HFFc6 (cell line): Measurements from ENCODE around the gene SREBF1. TPM values are rescaled to one million over a fixed set of nuclear protein-coding genes. Genes with fewer than 3 reads are reported as not detected.

Experiments used
- DNase-seq: peaks from one replicate; pipeline ENCODE4 v3.0.0-alpha.2; 2018
- H3K27ac Mint-ChIP-seq: 2 replicates; pipeline ENCODE4 v1.8.0; 2020; ENCODE audit warnings: mild to moderate bottlenecking, mixed read lengths
- H3K27me3 Mint-ChIP-seq: 2 replicates; pipeline ENCODE4 v1.8.0; 2021; ENCODE audit warnings: mild to moderate bottlenecking, moderate library complexity, mixed read lengths; ENCODE audit not compliant: insufficient read depth
- H3K36me3 Mint-ChIP-seq: 2 replicates; pipeline ENCODE4 v1.8.0; 2021; ENCODE audit warnings: low read depth, mixed read lengths
- H3K4me1 Mint-ChIP-seq: 2 replicates; pipeline ENCODE4 v1.8.0; 2020; ENCODE audit warnings: low read depth, mixed read lengths
- H3K4me3 Mint-ChIP-seq: 2 replicates; pipeline ENCODE4 v1.8.0; 2020; ENCODE audit warnings: mild to moderate bottlenecking, moderate library complexity, mixed read lengths
- H3K9me3 Mint-ChIP-seq: 2 replicates; pipeline ENCODE4 v1.8.0; 2020; ENCODE audit warnings: mild to moderate bottlenecking, mixed read lengths
- CTCF ChIP-seq: fragments of 200-600 bp; sonication (generic); IDR thresholded peaks from 2 replicates; pipeline ENCODE4 v1.5.0; 2021; ENCODE audit warnings: antibody characterized with exemption, mild to moderate bottlenecking
- total RNA-seq, 6 experiments: library from RNA; stranded (reverse); fragmentation: NEBNext Ultra II Directional; extraction: Animal tissue kit (Norgen Biotek cat#: 25700); gene quantifications; 2 replicates in 1 of 6; 3 replicates in 5 of 6; pipeline ENCODE4 v1.2.3, GENCODE V29; 2021

Gene SREBF1
- total RNA-seq, 6 experiments from 2014 or later: 34.9 to 51.7 (median 40.5) TPM

DNA sequence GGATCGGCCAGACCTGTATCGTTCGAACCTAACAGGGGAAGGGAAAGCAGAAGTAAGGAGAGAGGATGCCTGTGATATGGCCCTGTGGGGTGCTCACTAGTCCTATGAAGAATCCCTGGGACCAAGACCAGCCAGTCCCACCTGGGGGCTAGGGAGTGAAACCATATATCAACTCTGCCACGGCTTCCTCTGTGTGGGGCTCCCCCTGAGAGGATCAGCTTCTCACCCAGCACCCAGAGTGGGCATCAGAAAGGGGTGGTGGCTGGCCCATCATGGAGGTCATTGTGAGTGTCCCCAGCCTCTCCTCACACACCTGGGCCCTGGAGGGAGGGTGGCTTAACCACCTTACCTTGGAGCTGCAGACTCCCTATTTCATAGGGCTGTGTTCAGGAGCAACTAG lies 30.1 kb upstream of the SREBF1 start:
- Mint-ChIP-seq H3K4me3 (no peak overlapping the region), H3K4me1 (no peaks in the 10 kb centered on the region), H3K9me3 (no peaks in the 10 kb centered on the region), H3K36me3 (peaks cover 9% of the 10 kb centered on the region), H3K27me3 (0 out of 2 replicates have a peak, but pooled peaks cover 5% of the 10 kb centered on the region), H3K27ac (no peak overlapping the region)
- TF ChIP-seq CTCF: no peak
- no peak for DNase-seq

DNA sequence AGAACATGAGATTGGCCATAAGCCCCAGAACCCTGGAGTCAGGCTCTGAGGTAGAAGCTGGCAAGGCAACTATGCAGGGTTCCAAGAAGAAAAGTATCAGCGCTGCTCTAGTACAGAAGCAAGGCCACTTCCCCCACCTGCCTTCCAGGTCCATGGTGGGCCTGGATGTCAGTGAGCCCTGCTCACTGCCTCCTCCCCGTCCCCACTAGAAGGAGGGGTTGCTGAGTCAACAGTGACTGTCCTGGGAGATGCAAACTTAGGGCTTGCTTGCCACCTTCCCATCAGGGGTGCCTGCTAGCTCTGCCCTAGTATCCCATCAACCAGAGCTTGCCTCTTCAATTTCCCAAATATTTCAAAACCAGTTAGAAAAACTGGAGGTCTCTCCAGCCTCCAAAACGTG lies 29.6 kb upstream of the SREBF1 start:
- H3K36me3 Mint-ChIP-seq: peaks cover 9% of the 10 kb centered on the region
- no peaks in the 10 kb centered on the region for H3K4me1 Mint-ChIP-seq
- TF ChIP-seq CTCF: no peak
- H3K4me3 Mint-ChIP-seq: no peak overlapping the region
- no peak overlapping the region for H3K27ac Mint-ChIP-seq
- H3K9me3 Mint-ChIP-seq: no peaks in the 10 kb centered on the region
- H3K27me3 Mint-ChIP-seq: 0 out of 2 replicates have a peak, but pooled peaks cover 5% of the 10 kb centered on the region
- no peak for DNase-seq

DNA sequence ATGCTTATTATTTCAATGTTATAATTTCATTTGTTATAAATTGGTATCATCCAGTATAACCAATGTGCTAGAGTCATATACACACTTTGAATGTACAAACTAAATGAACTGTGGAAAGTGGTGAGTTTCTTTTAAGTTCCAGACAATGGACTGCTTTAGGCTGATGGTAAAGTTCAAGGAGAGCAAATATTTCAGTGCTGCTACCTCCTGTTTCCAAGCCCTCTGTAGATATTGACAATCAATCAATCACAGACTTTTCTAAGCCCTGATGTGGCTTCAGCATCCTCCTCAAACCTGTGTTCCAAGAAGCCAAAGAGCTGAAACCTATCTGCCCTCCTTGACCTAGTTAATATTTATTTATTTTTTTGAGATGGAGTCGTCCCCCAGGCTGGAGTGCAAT lies 28.2 kb upstream of the SREBF1 start:
- no peak overlapping the region for H3K4me3 Mint-ChIP-seq
- H3K27ac Mint-ChIP-seq: no peak overlapping the region
- TF ChIP-seq CTCF: no peak
- no peak for DNase-seq
- no peaks in the 10 kb centered on the region for H3K4me1 Mint-ChIP-seq
- H3K27me3 Mint-ChIP-seq: peaks cover 7% of the 10 kb centered on the region; the same call in 1 of the 2 replicates
- peaks cover 9% of the 10 kb centered on the region for H3K36me3 Mint-ChIP-seq
- no peaks in the 10 kb centered on the region for H3K9me3 Mint-ChIP-seq

DNA sequence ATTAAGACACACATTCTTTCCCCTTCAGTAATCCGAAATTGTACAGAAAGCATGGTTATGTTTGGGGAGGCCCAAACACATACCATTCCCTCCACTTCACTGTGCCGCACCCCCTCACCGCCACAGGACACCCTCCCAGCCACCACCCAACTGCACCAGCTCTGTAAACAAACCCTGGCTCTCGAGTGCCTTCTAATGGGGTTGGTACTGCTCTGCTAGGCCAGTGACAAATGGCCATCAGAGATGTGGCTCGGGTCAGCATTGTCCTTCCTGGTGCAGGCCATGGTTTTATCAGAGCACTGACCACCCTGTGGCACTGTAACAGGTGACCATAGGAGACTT lies 24.0 kb upstream of the SREBF1 start:
- H3K27ac Mint-ChIP-seq: peak overlapping the region; percentile 3; the same call in 1 of the 2 replicates
- no peak overlapping the region for H3K4me3 Mint-ChIP-seq
- H3K27me3 Mint-ChIP-seq: peaks cover 2% of the 10 kb centered on the region; the same call in 1 of the 2 replicates
- no peak for TF ChIP-seq CTCF
- DNase-seq: no peak
- no peaks in the 10 kb centered on the region for H3K4me1 Mint-ChIP-seq
- H3K9me3 Mint-ChIP-seq: no peaks in the 10 kb centered on the region
- peaks cover 5% of the 10 kb centered on the region for H3K36me3 Mint-ChIP-seq

- peak; percentile 94 for TF ChIP-seq CTCF
- Mint-ChIP-seq H3K27ac (peak overlapping the region; percentile 3; the same call in 1 of the 2 replicates), H3K4me3 (no peak overlapping the region), H3K27me3 (peaks cover 2% of the 10 kb centered on the region; the same call in 1 of the 2 replicates), H3K4me1 (no peaks in the 10 kb centered on the region), H3K36me3 (peaks cover 5% of the 10 kb centered on the region), H3K9me3 (no peaks in the 10 kb centered on the region)
- peak; percentile 43 for DNase-seq
Measured at GRCh38 chr17:17859909-17860765, 23.4 kb upstream of the SREBF1 start.
